ENCODE results near the gene FBLN2.

The FBLN2 gene

GRCh38 chr3:13553686-13554085 is 4.8 kb downstream of the FBLN2 start:
- Histone ChIP-seq H3K27ac (replicated peaks; ENCODE audit: low read length) (no peak overlapping the region), H2BK120ac (ENCODE audit: low read depth, low read length) (no peak overlapping the region), H3K4ac (ENCODE audit: low read length) (no peak overlapping the region), H3K4me1 (ENCODE audit: control insufficient read depth in 2 of 2, insufficient read depth in 1 of 2, low read depth in 1 of 2, low read length in 2 of 2) (peaks cover 13 to 36% of the 10 kb centered on the region in 2 donors), H4K8ac (ENCODE audit: low read depth, low read length) (no peak overlapping the region), H3K4me3 (ENCODE audit: low read length in 2 of 2) (no peak overlapping the region), H3K4me2 (ENCODE audit: insufficient read depth, low read length, poor library complexity, severe bottlenecking) (no peak overlapping the region), H2BK5ac (ENCODE audit: low read length) (peak overlapping the region; percentile 82), H2AFZ (ENCODE audit: low read length) (no peak overlapping the region), H3K23ac (ENCODE audit: low read depth, low read length, poor library complexity) (no peak overlapping the region), H4K91ac (ENCODE audit: low read depth, low read length, poor library complexity) (no peak overlapping the region), H3K36me3 (replicated peaks in 1 of 2; ENCODE audit: control insufficient read depth in 2 of 2, insufficient read depth in 2 of 2, low read length in 2 of 2) (no peaks in the 10 kb centered on the region), H2BK12ac (ENCODE audit: low read length) (no peak overlapping the region), H3K14ac (ENCODE audit: low read length) (no peak overlapping the region), H3K9me3 (replicated peaks in 1 of 2; ENCODE audit: control insufficient read depth in 2 of 2, insufficient read depth in 1 of 2, low read depth in 1 of 2, low read length in 2 of 2) (no peaks in the 10 kb centered on the region), H2AK5ac (ENCODE audit: low read depth, low read length) (peak overlapping the region; percentile 66), H3K79me1 (ENCODE audit: low read depth, low read length) (peaks cover 7% of the 10 kb centered on the region), H3K18ac (ENCODE audit: low read length) (peak overlapping the region; percentile 87), H3K27me3 (ENCODE audit: control insufficient read depth in 3 of 3, insufficient read depth in 3 of 3, low read depth in 1 of 3, low read length in 3 of 3) (peaks cover 0 to 15% (median 0%) of the 10 kb centered on the region in 3 experiments), H2BK15ac (ENCODE audit: low read length) (peak overlapping the region; percentile 49), H3K9ac (ENCODE audit: low read depth, low read length, poor library complexity) (no peak overlapping the region)
- WGBS, 2 donors (ENCODE audit: extremely low coverage in 2 of 2, insufficient read length in 2 of 2, insufficient replicate concordance in 1 of 2), result no CpG with 5 or more reads among the region's 12 CpGs
- DNase-seq (ENCODE audit: low spot score), result no peak

DNA sequence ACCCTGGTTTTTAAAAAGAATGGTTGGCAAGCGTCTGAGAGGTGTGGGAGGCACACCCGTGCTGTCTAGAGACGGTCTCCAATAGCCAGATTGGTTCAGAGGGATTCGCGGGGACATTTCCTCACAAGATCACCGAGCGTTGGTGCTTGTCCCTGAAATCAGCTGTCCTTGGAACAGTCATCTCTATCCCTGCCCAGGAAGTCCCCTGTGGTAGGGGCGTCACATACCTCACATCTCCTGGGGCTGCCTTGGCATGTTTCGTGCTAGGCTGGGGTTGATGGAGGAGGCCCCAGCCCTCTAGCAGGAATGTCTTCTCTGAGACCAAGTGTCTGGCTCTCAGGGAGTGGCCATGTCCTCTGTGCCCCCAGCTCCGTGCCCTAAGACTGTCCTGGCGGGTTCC is 6.8 kb downstream of the FBLN2 start:
- Histone ChIP-seq H3K27ac (replicated peaks; ENCODE audit: low read length) (no peak overlapping the region), H3K36me3 (replicated peaks in 1 of 2; ENCODE audit: control insufficient read depth in 2 of 2, insufficient read depth in 2 of 2, low read length in 2 of 2) (no peaks in the 10 kb centered on the region), H3K27me3 (ENCODE audit: control insufficient read depth in 3 of 3, insufficient read depth in 3 of 3, low read depth in 1 of 3, low read length in 3 of 3) (no peaks in the 10 kb centered on the region), H3K23ac (ENCODE audit: low read depth, low read length, poor library complexity) (no peak overlapping the region), H3K4me3 (ENCODE audit: low read length in 2 of 2) (no peak overlapping the region), H4K91ac (ENCODE audit: low read depth, low read length, poor library complexity) (no peak overlapping the region), H4K8ac (ENCODE audit: low read depth, low read length) (no peak overlapping the region), H3K18ac (ENCODE audit: low read length) (peak overlapping the region; percentile 89), H2AK5ac (ENCODE audit: low read depth, low read length) (peak overlapping the region; percentile 12), H3K14ac (ENCODE audit: low read length) (no peak overlapping the region), H3K4me2 (ENCODE audit: insufficient read depth, low read length, poor library complexity, severe bottlenecking) (no peak overlapping the region), H2AFZ (ENCODE audit: low read length) (peak overlapping the region; percentile 78), H3K4me1 (ENCODE audit: control insufficient read depth in 2 of 2, insufficient read depth in 1 of 2, low read depth in 1 of 2, low read length in 2 of 2) (peaks cover 13 to 39% of the 10 kb centered on the region in 2 donors), H3K4ac (ENCODE audit: low read length) (no peak overlapping the region), H2BK15ac (ENCODE audit: low read length) (no peak overlapping the region), H3K9me3 (replicated peaks in 1 of 2; ENCODE audit: control insufficient read depth in 2 of 2, insufficient read depth in 1 of 2, low read depth in 1 of 2, low read length in 2 of 2) (no peaks in the 10 kb centered on the region), H2BK5ac (ENCODE audit: low read length) (no peak overlapping the region), H3K79me1 (ENCODE audit: low read depth, low read length) (peaks cover 7% of the 10 kb centered on the region), H2BK12ac (ENCODE audit: low read length) (no peak overlapping the region), H2BK120ac (ENCODE audit: low read depth, low read length) (no peak overlapping the region), H3K9ac (ENCODE audit: low read depth, low read length, poor library complexity) (no peak overlapping the region)
- no CpG with 5 or more reads among the region's 11 CpGs for WGBS, 2 donors (ENCODE audit: extremely low coverage in 2 of 2, insufficient read length in 2 of 2, insufficient replicate concordance in 1 of 2)
- no peak for DNase-seq (ENCODE audit: low spot score)

- H3K27me3 ChIP-seq (ENCODE audit: control insufficient read depth in 3 of 3, insufficient read depth in 3 of 3, low read depth in 1 of 3, low read length in 3 of 3), result no peaks in the 10 kb centered on the region
- H3K4me1 ChIP-seq (ENCODE audit: control insufficient read depth in 2 of 2, insufficient read depth in 1 of 2, low read depth in 1 of 2, low read length in 2 of 2), result peaks cover 13 to 35% of the 10 kb centered on the region in 2 donors
- H3K4me3 ChIP-seq (ENCODE audit: low read length in 2 of 2), result no peak overlapping the region
- H2BK5ac ChIP-seq (ENCODE audit: low read length), result peak overlapping the region; percentile 69
- H3K36me3 ChIP-seq (replicated peaks in 1 of 2; ENCODE audit: control insufficient read depth in 2 of 2, insufficient read depth in 2 of 2, low read length in 2 of 2), result no peaks in the 10 kb centered on the region
- H4K8ac ChIP-seq (ENCODE audit: low read depth, low read length), result no peak overlapping the region
- no peaks in the 10 kb centered on the region for H3K9me3 ChIP-seq (replicated peaks in 1 of 2; ENCODE audit: control insufficient read depth in 2 of 2, insufficient read depth in 1 of 2, low read depth in 1 of 2, low read length in 2 of 2)
- peak overlapping the region; percentile 78 for H2AFZ ChIP-seq (ENCODE audit: low read length)
- H3K9ac ChIP-seq (ENCODE audit: low read depth, low read length, poor library complexity), result peak overlapping the region; percentile 68
- H2BK12ac ChIP-seq (ENCODE audit: low read length), result no peak overlapping the region
- H3K4me2 ChIP-seq (ENCODE audit: insufficient read depth, low read length, poor library complexity, severe bottlenecking), result no peak overlapping the region
- no CpG with 5 or more reads among the region's 6 CpGs for WGBS, 2 donors (ENCODE audit: extremely low coverage in 2 of 2, insufficient read length in 2 of 2, insufficient replicate concordance in 1 of 2)
- no peak overlapping the region for H2BK120ac ChIP-seq (ENCODE audit: low read depth, low read length)
- H2BK15ac ChIP-seq (ENCODE audit: low read length), result peak overlapping the region; percentile 88
- H3K14ac ChIP-seq (ENCODE audit: low read length), result peak overlapping the region; percentile 87
- H3K4ac ChIP-seq (ENCODE audit: low read length), result no peak overlapping the region
- peaks cover 7% of the 10 kb centered on the region for H3K79me1 ChIP-seq (ENCODE audit: low read depth, low read length)
- no peak for DNase-seq (ENCODE audit: low spot score)
- H3K27ac ChIP-seq (replicated peaks; ENCODE audit: low read length), result peak overlapping the region; percentile 36
- peak overlapping the region; percentile 91 for H2AK5ac ChIP-seq (ENCODE audit: low read depth, low read length)
- peak overlapping the region; percentile 87 for H3K23ac ChIP-seq (ENCODE audit: low read depth, low read length, poor library complexity)
- H3K18ac ChIP-seq (ENCODE audit: low read length), result peak overlapping the region; percentile 91
- H4K91ac ChIP-seq (ENCODE audit: low read depth, low read length, poor library complexity), result no peak overlapping the region
Measured at GRCh38 chr3:13556207-13556606, 7.3 kb downstream of the FBLN2 start.

DNA sequence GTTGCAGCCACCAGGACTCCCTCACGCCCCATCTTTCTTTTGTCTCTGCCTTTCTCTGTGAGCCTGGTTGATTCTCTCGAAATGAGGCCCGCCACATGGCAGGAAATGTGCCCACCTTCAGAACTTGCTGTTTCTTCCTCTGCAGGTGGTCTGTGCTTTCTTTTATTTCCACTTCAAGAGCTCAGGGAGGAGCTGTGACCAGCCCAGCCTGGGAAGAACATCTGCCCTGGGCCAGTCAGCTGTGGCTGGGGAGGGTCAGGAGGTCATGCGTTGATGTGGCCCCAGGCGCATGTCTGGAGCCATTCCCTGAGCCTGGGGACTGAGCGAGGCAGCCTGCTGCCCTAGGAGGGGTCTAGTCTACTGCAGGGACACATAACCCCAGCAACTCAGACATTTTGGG is 8.0 kb downstream of the FBLN2 start:
- Histone ChIP-seq H3K79me1 (ENCODE audit: low read depth, low read length) (peaks cover 7% of the 10 kb centered on the region), H3K4me2 (ENCODE audit: insufficient read depth, low read length, poor library complexity, severe bottlenecking) (no peak overlapping the region), H3K14ac (ENCODE audit: low read length) (no peak overlapping the region), H3K4me3 (ENCODE audit: low read length in 2 of 2) (no peak overlapping the region), H3K27me3 (ENCODE audit: control insufficient read depth in 3 of 3, insufficient read depth in 3 of 3, low read depth in 1 of 3, low read length in 3 of 3) (no peaks in the 10 kb centered on the region), H3K4me1 (ENCODE audit: control insufficient read depth in 2 of 2, insufficient read depth in 1 of 2, low read depth in 1 of 2, low read length in 2 of 2) (peaks cover 13 to 33% of the 10 kb centered on the region in 2 donors), H2AK5ac (ENCODE audit: low read depth, low read length) (peak overlapping the region; percentile 91), H2AFZ (ENCODE audit: low read length) (peak overlapping the region; percentile 78), H2BK120ac (ENCODE audit: low read depth, low read length) (no peak overlapping the region), H3K9me3 (replicated peaks in 1 of 2; ENCODE audit: control insufficient read depth in 2 of 2, insufficient read depth in 1 of 2, low read depth in 1 of 2, low read length in 2 of 2) (no peaks in the 10 kb centered on the region), H3K4ac (ENCODE audit: low read length) (no peak overlapping the region), H3K9ac (ENCODE audit: low read depth, low read length, poor library complexity) (no peak overlapping the region), H3K23ac (ENCODE audit: low read depth, low read length, poor library complexity) (peak overlapping the region; percentile 87), H4K8ac (ENCODE audit: low read depth, low read length) (no peak overlapping the region), H2BK15ac (ENCODE audit: low read length) (peak overlapping the region; percentile 88), H3K27ac (replicated peaks; ENCODE audit: low read length) (peak overlapping the region; percentile 36), H2BK5ac (ENCODE audit: low read length) (peak overlapping the region; percentile 69), H2BK12ac (ENCODE audit: low read length) (peak overlapping the region; percentile 3), H3K36me3 (replicated peaks in 1 of 2; ENCODE audit: control insufficient read depth in 2 of 2, insufficient read depth in 2 of 2, low read length in 2 of 2) (no peaks in the 10 kb centered on the region), H3K18ac (ENCODE audit: low read length) (peak overlapping the region; percentile 91), H4K91ac (ENCODE audit: low read depth, low read length, poor library complexity) (no peak overlapping the region)
- WGBS, 2 donors (ENCODE audit: extremely low coverage in 2 of 2, insufficient read length in 2 of 2, insufficient replicate concordance in 1 of 2), result no CpG with 5 or more reads among the region's 6 CpGs
- DNase-seq (ENCODE audit: low spot score), result no peak

Data from neuronal stem cell (in vitro differentiated cells).